ENCODE data around the gene PRKG1. TPM values are rescaled to one million over a fixed set of nuclear protein-coding genes. Genes with fewer than 3 reads are reported as not detected.
"Not testable (repeated sequence)": the region's sequence is repeated elsewhere in the genome, so short reads cannot be mapped to it uniquely, and the experiment has no call there.

Gene PRKG1
- total RNA-seq, 1 donor from 2014 or later, result 1.2 TPM

DNA sequence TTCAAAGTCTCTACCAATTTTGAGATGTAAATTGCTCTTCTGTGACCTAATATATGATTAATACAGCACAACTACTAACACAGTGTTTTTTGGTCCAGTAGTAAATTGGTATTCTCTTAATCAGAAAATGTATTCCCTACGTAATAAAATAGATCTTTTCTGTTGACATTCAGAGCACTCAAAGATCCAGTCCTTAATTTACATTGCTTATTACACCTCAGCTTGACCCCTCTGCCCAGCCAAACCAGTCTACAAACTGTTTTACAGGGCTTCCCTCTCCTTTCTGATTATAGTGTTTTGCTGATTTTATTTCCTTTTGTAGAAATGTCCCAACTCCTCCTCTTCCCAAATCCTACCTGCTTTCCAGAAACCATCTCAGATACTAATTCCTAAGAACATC is 293.4 kb downstream of the PRKG1 start:
- ATAC-seq, result no peak
- DNase-seq (ENCODE audit: low spot score), result no peak

DNA sequence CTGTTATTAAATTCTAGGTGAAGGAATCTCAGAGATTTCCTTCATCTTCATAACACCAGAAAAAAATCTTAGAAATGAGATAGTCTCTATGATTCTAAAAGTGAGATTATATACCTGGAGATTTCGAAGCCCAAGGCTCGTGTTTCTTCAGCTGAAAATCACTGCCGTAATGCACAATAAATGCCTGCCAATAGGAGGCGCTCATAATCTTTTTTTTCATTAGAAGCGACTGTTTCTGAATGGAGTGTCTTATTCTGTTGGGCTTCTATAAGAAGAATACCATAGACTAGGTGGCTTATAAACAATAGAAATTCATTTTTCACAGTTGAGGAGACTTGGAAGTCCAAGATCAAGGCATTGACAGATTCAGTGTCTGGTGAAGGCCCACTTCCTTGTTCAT is 294.7 kb downstream of the PRKG1 start:
- ATAC-seq (no peak), DNase-seq (ENCODE audit: low spot score) (no peak)

DNA sequence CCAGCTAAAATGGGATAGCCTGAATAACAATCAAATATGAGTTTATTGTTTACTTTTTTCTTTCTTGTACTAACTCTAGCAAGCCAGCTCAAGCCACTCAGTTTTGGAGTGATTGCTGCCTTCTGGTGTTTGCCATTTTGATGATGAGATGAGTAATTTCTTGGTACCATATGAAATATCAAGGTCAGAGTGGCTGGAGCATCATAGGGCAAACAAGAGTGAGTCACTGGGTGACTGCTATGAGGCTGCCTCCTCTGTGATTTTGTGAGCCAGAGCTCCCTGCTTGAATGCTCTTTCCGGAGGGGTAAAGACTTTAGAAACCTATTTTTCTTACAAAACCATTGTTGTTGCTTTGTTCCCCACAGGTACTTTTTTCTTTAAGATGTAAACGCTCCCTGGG is 295.6 kb downstream of the PRKG1 start:
- no peak for ATAC-seq
- no peak for DNase-seq (ENCODE audit: low spot score)

DNA sequence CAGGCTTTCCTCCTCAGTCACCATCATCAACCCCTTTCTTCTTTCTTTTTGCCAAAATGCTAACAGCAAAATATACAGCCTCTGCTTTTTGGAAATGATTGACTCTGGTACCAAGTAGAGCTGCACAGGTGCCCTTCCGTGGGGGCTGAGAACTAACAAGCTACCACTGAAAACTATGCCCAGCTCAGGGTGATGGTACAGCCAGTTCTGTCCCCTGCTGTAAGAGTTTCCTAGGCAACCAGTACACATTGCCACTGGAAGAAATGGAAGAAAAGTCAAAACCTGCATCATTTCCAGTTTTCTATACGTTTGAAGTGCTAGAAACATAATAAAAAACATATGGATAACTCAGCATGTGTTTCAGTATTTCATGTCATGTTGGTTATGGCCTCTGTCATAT is 297.5 kb downstream of the PRKG1 start:
- ATAC-seq (no peak), DNase-seq (ENCODE audit: low spot score) (no peak)

DNA sequence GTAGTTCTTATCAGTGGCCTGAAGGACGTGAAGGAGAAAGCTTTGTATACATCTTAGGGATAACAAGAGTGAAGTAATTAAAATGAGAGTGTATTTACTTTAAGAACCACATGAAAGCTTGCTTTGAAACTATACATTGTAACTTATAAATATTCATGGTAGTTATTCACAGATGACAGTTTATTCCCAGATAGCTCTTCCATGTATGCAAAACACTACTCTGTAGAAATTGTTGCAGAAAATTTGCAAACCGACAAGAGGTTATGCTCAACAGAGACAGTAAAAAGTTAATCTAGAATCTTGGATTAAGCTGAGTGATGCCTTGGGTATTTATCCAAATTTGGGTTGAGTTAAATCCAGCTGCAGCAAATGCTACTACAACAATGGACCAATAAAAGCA is 301.5 kb downstream of the PRKG1 start:
- ATAC-seq (no peak), DNase-seq (ENCODE audit: low spot score) (no peak)

DNA sequence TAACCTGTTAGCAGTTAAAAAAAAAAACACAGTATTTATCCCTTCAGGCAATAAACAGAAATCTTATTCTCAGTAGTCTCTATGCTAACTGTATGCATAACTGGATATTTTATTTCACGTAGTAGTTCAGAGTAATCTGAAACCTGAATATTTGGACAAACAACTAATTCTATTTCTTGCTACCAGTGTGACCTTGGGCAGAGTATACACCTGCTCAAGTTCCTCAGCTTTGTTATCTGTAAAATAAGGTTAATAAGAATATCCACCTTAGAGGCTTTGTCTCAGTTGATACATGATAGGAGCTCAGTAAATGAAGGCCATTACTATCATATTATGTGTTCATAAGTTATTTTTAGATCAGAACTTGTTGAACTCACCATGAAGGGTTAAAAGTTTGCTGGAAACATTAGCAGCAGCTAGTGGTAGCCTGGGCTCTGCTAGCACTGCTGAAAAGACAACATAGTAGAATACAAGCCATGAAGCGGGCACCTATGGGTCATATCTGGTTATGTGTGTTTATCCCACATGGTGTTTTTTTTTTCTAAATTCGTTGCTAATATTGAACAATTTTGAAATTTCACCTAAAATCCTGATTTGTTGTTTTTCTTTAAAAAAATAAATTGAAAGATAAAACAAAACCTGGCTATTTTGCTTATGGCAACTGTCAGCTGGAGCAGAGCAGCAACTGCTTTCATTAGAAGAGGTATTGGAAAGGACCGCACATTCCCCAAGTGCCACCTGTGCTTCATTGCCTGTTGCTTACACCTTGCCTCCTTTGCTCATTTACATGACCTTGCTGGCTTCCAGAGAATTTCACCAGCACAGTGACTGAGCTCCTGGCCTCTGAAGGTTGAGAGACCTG is 303.0 kb downstream of the PRKG1 start:
- no peak for DNase-seq (ENCODE audit: low spot score)
- ATAC-seq, result no peak

DNA sequence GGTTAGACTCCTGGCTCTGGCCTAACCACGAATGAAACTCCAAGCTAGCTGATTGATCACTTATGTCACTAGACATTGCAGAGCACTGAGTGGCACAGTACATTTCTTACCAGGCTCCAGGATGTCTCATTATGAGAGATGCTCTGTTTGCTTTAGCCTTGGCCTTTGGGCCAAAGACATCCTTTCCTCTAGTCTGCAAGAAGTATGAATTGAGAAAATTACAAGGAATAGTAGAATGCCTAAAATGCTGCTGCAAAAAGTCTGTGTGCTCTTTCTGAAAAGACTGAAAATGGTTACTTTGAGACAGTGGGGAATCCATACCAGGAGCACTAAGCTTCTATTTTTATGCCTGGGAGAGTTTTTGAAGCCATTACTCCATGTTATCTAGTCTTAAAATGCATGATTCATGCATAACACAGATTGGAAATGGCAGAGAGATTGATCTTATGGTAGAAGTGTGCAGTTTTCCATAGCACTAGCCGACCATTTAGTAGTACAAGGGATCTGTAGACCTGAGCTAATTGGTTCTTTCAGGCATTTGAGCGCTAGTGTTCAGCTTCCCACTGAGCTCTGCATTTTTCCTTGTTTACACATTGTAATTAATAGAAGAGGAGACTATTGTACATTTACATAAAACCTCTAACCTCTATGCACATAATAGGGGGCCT is 303.8 kb downstream of the PRKG1 start:
- ATAC-seq, result no peak
- DNase-seq (ENCODE audit: low spot score), result no peak

DNA sequence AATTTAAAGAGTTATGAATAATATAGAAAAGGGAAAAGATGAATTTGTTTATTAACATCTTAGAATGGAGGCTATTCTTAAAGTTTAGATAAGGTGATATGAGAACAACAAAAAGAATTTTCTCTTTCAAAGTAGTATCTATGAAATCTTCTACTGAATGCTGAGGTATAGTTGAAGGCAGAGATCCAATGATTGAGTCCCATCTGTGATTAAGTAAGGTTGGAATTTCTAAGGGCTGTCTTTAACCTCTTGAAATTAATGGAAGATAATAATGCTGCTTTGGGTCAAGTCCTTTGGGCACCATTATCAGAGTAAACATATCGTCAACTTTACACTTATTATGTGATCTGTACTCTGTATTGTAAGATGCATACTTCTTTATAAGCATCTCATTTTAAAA is 307.9 kb downstream of the PRKG1 start:
- no peak for DNase-seq (ENCODE audit: low spot score)
- ATAC-seq, result no peak

DNA sequence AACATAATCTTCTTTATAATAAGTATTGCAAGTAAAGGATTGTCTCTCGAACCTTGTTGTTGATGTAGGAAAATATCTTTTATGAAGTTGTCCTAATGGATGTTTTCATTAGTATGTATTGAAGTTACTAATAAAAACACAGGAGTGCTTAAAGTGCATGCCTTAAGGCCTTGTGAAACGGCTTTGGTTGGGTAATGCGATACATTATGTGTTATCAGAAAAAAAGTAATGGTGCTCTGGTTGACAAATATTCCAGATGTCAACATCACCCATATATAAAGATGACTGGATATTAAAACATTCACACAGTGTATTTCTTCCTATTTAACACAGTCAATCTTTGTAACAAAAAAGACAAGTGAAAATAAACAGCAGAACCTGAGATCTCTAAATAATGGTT is 310.7 kb downstream of the PRKG1 start:
- no peak for DNase-seq (ENCODE audit: low spot score)
- ATAC-seq, result no peak

DNA sequence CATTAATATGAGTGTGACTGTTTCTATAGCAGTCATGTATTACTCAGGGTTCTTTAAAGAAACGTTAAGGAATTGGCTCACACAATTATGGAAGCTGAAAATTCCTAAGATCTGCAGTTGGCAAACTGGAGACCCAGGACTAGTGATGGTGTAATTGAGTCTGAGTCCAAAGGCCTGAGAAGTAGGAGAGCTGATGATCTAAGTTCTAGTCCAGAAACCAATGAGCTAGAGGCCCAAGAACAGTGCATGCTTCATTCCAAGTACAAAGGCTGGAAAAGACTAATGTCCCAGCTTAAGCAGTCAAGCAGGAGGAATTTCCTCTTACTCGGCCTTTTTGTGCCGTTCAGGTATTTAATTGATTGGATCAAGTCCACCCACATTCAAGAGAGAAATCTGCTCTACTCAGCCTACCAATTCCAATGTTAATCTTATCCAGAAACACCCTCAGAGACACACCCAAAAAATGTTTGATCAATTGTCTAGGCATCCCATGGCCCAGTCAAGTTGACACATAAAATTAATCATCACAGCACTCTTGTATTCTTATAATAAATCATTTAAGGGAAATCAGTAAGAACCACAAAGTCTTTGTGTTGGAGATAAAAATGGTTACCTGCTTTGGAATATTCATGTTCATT is 312.1 kb downstream of the PRKG1 start:
- DNase-seq (ENCODE audit: low spot score), result no peak
- ATAC-seq, result no peak

DNA sequence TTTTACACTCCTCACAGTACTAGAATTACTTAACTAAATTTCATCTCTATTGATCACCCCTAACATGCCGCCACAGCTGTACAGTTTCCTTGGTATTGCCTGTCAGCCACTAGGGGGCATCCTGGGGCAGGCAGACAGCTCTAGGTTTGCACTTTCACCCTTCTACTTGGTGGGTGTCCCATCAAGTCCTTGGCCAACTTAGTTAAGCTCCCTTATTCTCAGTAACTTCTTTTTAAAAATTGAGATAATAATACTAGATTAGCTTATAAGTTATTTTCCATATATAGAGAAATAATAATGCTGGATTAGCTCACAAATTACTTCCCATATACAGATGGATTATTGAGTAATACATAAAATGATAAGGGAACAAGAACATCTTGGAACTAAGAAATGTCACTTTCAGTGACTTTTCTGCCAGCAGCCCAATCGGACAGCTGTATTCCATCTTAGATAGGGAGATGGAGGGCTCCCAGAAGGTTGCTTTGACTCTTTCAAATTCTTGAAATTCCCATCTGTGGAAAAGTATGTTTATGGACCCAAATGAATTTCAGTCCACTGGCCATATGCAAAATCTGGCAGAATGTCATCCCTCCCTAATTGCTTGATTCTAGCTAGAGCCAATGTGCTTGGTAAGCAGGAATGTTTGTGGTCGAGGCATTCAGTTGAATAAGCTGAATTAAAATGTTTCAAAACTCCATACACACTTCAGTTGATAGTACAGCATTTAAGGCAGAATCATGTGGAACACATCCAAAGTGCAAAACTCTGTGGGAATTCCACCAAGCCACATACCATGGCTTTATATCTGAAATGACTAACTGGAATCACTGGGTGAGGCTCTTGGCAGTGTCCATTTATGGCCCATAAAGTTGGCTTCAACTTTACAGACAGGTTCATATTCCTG is 315.4 kb downstream of the PRKG1 start:
- peak; percentile 78 for ATAC-seq
- no peak for DNase-seq (ENCODE audit: low spot score)

DNA sequence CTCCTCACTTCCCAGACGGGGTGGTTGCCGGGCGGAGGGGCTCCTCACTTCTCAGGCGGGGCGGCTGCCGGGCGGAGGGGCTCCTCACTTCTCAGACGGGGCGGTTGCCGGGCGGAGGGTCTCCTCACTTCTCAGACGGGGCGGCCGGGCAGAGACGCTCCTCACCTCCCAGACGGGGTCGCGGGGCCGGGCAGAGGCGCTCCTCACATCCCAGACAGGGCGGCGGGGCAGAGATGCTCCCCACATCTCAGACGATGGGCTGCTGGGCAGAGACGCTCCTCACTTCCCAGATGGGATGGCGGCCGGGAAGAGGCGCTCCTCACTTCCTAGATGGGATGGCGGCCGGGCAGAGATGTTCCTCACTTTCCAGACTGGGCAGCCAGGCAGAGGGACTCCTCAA is 318.7 kb downstream of the PRKG1 start:
- not testable (repeated sequence) for ATAC-seq; DNase-seq (ENCODE audit: low spot score)

DNA sequence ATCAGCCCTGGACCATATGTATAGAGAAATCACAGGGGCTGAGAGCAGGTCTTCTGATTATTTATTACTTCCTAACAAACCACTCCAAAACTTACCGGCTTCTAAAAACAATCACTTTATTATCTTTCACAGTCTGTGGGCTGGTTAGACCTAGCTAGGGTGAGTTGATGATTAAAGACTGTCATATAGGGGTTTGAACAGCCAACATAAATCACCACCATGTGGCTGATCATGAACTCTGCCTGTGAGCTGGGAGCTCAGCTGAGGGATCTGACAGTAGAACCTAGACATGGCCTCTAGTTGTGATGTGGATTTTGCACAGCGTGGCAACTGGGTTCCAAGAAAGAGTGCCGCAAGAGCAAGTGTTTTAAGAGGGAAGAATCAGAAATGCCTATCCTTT is 319.8 kb downstream of the PRKG1 start:
- ATAC-seq, result no peak
- DNase-seq (ENCODE audit: low spot score), result no peak

DNA sequence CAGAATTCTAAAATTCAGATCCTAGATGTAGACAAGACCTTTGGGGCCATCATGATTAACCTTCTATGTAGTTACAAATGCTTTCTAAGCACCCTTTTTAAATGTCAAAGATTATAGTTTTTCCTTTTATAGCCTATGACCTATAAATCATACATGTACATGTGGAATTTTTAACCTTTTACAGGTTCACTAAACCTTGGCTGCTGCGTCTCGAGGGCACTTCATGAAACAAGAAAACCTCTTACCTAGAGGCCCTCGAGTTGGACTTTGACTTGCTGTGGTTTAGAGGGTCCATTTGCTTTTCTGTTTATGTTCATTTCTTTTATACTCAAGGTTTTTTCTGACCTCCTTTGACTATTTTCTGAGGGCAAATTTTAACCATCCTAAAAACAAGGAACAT is 323.0 kb downstream of the PRKG1 start:
- ATAC-seq (no peak), DNase-seq (ENCODE audit: low spot score) (no peak)

DNA sequence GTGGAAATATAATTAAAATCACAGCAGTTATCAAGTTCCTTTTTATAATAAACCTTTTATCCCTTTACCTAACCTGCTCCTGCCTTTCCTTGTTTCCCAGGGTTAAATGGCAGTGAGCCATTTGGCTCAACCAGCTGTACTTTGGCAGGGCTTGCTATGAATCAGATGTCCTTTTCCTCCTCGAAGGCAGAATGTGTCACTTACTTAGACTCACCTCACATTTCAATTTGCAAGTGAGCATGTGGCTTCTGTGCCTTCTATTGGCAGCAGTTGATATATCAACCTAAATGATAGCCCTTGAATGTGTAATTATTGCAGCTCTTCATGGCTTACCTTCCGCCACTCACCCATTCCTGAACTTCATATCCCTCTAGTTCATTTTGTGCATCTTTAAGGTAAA is 323.4 kb downstream of the PRKG1 start:
- ATAC-seq, result peak; percentile 63
- peak; percentile 49 for DNase-seq (ENCODE audit: low spot score)

DNA sequence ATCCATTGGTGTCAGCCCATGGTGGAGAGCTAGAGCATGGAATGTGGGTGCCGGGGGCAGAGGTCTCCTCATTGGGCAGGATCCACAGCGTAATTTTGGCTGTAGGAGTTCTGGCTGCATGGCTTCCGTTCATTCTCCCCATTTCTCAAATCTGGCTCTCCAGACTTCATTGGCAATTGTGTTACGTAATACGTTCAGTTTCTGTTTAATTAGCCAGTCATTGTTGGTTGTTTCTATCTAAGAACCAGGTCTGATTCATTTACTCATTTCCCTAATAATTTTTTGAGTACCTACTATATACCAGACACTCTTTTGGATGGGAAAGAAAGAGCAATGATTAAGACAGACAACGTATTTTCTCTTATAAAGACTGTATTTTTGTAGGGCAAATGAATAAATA is 325.6 kb downstream of the PRKG1 start:
- DNase-seq (ENCODE audit: low spot score), result no peak
- no peak for ATAC-seq

DNA sequence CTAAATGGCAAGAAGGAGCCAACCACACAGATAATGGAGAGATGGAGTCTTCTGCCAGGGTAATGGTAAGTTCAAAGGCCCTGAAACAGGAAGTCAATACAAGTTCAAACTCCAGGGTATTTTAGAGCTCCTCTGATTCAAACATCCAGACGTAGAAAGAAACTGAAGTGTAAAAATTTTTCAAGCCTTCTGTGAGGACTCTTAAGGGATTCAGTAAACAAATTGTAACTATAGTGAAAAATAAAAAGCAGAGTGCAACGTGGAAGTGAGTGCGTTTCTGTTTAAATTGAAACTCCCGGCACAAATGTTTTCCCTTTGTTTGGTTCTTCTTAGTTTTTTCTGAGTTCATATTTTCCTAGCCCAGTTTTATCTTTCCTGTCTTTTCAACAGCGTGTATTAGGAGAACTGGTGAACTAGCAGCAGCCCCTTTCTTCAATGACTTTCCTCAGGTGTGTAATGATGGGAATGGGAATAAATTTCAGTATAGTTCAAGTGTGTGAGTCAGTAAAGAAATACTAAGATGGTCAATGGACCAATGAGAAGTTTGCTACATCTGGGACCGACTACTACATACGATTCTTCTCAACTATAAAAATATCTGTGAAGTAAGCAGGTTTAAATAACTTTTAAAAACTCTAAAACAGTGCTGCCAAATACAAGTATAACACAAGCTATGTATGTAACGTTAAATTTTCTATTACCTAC is 326.3 kb downstream of the PRKG1 start:
- DNase-seq (ENCODE audit: low spot score) (no peak), ATAC-seq (no peak)

DNA sequence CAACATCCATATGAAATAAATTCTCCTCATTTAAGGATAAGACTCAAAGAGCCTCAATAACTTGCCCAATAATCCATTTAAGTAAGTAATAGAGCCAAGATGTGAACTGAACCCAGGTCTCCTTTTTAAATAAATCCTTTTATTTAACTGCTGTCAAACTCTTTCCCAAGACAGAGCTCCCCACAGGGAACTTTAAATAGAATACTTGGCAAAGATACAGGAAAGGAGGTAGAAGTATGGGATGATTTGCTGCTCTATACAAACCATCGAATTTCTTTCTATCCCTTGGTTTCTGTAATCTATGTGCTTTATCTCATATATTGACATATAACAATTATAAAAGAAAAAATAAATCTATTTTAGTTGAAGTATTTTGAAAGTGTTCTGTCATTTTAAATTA is 329.2 kb downstream of the PRKG1 start:
- DNase-seq (ENCODE audit: low spot score) (no peak), ATAC-seq (no peak)

DNA sequence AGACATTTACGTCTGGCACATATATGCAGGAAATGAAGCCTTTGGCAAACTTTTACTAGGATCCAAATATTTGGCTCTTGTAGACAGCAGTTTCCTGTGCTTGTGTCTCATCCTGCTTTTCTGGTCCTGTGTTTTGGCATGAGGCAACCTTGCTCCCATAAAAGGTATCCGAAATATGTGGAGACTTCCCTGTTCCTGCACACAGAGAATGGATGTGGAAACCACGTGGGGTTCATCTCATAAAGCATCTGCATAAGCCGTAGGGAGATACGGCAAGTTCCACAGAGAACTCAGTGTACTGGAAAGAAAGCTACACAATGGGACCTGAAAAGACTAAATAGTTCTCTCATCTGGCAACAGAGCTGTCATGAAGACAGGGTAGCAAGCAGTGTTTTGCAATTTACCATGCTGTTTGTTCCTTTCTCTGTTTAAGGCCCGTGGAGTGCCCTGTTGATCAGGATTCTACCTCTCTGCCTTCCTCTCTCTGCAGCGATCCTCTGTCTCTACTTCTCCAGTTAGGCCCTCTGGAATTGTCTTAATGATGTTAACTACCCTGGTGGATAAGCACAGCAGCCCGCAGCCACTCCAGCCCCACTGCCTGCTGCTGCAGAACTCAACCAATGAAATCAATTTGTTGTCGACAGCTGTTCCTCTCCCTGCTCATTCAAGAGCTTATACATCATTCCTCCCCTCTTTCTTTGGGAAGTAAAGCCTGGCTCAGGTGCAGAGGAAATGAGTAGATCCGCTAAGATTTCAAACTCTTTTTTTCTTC is 331.5 kb downstream of the PRKG1 start:
- DNase-seq (ENCODE audit: low spot score) (no peak), ATAC-seq (no peak)

DNA sequence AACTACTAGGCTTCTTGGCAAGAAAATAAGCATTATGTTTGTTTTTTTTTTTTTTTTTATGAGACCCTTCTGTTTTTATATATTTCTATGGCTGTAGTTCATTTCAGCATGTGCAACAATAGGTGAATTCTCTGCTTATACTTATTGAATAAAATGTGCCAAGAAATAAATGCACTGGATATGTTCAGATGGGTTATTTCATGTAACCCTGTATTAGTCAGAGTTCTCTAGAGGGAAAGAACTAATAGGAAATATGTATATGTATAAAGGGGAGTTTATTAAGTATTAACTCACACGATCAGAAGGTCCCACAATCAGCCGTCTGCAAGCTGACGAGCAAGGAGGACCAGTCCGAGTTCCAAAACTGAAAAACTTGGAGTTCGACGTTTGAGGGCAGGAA is 332.3 kb downstream of the PRKG1 start:
- DNase-seq (ENCODE audit: low spot score), result no peak
- no peak for ATAC-seq

Data from left lobe of liver (tissue), 2 donors.